Neural cell (in vitro differentiated cells): ENCODE results near the gene TMPRSS11A. TPM values are rescaled to one million over a fixed set of nuclear protein-coding genes. Genes with fewer than 3 reads are reported as not detected.

Experiments
- H2AFZ ChIP-seq: fragments of 200-600, 300-800 bp; sonication (generic), shearing (Covaris generic); 2 replicates; pipeline ENCODE4 v1.6.0; 2014; ENCODE audit warnings: low read depth, mild to moderate bottlenecking, antibody characterized with exemption, low read length, moderate library complexity
- H3F3A ChIP-seq: fragments of 200-600 bp; shearing (Covaris generic); 2 replicates; pipeline ENCODE4 v1.6.1; 2016; ENCODE audit warnings: mild to moderate bottlenecking, moderate library complexity, mixed read lengths, antibody characterized with exemption, low read length; ENCODE audit not compliant: insufficient read depth, poor library complexity, severe bottlenecking
- H3K27ac ChIP-seq: fragments of 200-600, 300-800 bp; sonication (generic), shearing (Covaris generic); 2 replicates; pipeline ENCODE4 v1.5.1; 2014; ENCODE audit warnings: mild to moderate bottlenecking, low read length, moderate library complexity
- H3K27me3 ChIP-seq: fragments of 300-800, 200-600 bp; sonication (generic), shearing (Covaris generic); 2 replicates; pipeline ENCODE4 v1.6.0; 2014; ENCODE audit warnings: mild to moderate bottlenecking, low read depth, low read length, moderate library complexity; ENCODE audit not compliant: insufficient read depth
- H3K36me3 ChIP-seq: fragments of 300-800, 200-600 bp; sonication (generic), shearing (Covaris generic); 2 replicates; pipeline ENCODE4 v1.5.1; 2014; ENCODE audit warnings: mild to moderate bottlenecking, antibody characterized with exemption, low read length, moderate library complexity; ENCODE audit not compliant: insufficient read depth
- H3K4me2 ChIP-seq: fragments of 300-800, 200-600 bp; sonication (generic), shearing (Covaris generic); 2 replicates; pipeline ENCODE4 v1.6.0; 2014; ENCODE audit warnings: mild to moderate bottlenecking, low read length
- H3K4me3 ChIP-seq: fragments of 300-800, 200-600 bp; sonication (generic), shearing (Covaris generic); 2 replicates; pipeline ENCODE4 v1.5.1; 2014; ENCODE audit warnings: mild to moderate bottlenecking, low read length, moderate library complexity
- H3K79me2 ChIP-seq: fragments of 200-600 bp; shearing (Covaris generic); replicated peaks from 2 replicates; pipeline ENCODE4 v1.6.0; 2014; ENCODE audit warnings: mild to moderate bottlenecking, low read length, moderate library complexity; ENCODE audit not compliant: insufficient read depth
- H3K9ac ChIP-seq: fragments of 300-800, 200-600 bp; sonication (generic), shearing (Covaris generic); 2 replicates; pipeline ENCODE4 v1.6.1; 2016; ENCODE audit warnings: mild to moderate bottlenecking, low read length, mixed read lengths
- H3K9me2 ChIP-seq: fragments of 200-600 bp; shearing (Covaris generic); 2 replicates; pipeline ENCODE4 v1.6.1; 2016; ENCODE audit warnings: mild to moderate bottlenecking, low read length, mixed read lengths; ENCODE audit not compliant: insufficient read depth
- H3K9me3 ChIP-seq: fragments of 200-600, 300-800 bp; sonication (generic), shearing (Covaris generic); 2 replicates; pipeline ENCODE4 v1.6.1; 2016; ENCODE audit warnings: mild to moderate bottlenecking, mixed run types, low read length, moderate library complexity, mixed read lengths
- H4K20me1 ChIP-seq: fragments of 200-600 bp; shearing (Covaris generic); 2 replicates; pipeline ENCODE4 v1.6.1; 2016; ENCODE audit warnings: mild to moderate bottlenecking, mixed run types; ENCODE audit not compliant: insufficient read depth
- CTCF ChIP-seq: fragments of 450-650 bp; IDR thresholded peaks from 2 replicates; pipeline ENCODE4 v1.5.1; 2014; ENCODE audit warnings: antibody characterized with exemption, mild to moderate bottlenecking, moderate library complexity; ENCODE audit not compliant: poor library complexity, severe bottlenecking
- EP300 ChIP-seq: fragments of 450-650 bp; conservative IDR thresholded peaks from 2 replicates; pipeline ENCODE4 v1.6.1; 2014; ENCODE audit warnings: antibody characterized with exemption, mild to moderate bottlenecking, moderate library complexity; ENCODE audit not compliant: poor library complexity, severe bottlenecking
- EZH2 ChIP-seq: fragments of 200-600, 300-800 bp; shearing (Covaris generic), sonication (generic); IDR thresholded peaks from 2 replicates; pipeline ENCODE4 v1.6.1; 2014; ENCODE audit warnings: antibody characterized with exemption, low read length, borderline replicate concordance, mild to moderate bottlenecking; ENCODE audit not compliant: insufficient read depth, poor library complexity, severe bottlenecking
- MXI1 ChIP-seq: fragments of 450-650 bp; conservative IDR thresholded peaks from 2 replicates; pipeline ENCODE4 v1.6.1; 2014; ENCODE audit warnings: antibody characterized with exemption, mild to moderate bottlenecking; ENCODE audit not compliant: poor library complexity, severe bottlenecking
- POLR2AphosphoS5 ChIP-seq: IDR thresholded peaks from 2 replicates; pipeline ENCODE4 v1.6.1; 2012
- RAD21 ChIP-seq: fragments of 450-650 bp; conservative IDR thresholded peaks from 2 replicates; pipeline ENCODE4 v1.6.1; 2014; ENCODE audit warnings: antibody characterized with exemption, mild to moderate bottlenecking, moderate library complexity
- SMC3 ChIP-seq: fragments of 450-650 bp; conservative IDR thresholded peaks from 2 replicates; pipeline ENCODE4 v1.6.1; 2014; ENCODE audit warnings: antibody characterized with exemption, mild to moderate bottlenecking, moderate library complexity; ENCODE audit not compliant: poor library complexity
- TAF1 ChIP-seq: IDR thresholded peaks from 2 replicates; pipeline ENCODE4 v1.6.1; 2012; ENCODE audit warnings: low read depth
- polyA plus RNA-seq: library from polyadenylated mRNA; depleted of rRNA; stranded (reverse); fragments of >200 nt; gene quantifications from 2 replicates; pipeline ENCODE4 v1.2.3, GENCODE V29; 2014
- TF ChIP-seq, protein P1 (sequence below): IDR thresholded peaks from 2 replicates; pipeline ENCODE4 v1.6.1; 2012; ENCODE audit warnings: borderline replicate concordance

Gene TMPRSS11A
- polyA plus RNA-seq, 1 donor from 2014 or later: not detected

DNA sequence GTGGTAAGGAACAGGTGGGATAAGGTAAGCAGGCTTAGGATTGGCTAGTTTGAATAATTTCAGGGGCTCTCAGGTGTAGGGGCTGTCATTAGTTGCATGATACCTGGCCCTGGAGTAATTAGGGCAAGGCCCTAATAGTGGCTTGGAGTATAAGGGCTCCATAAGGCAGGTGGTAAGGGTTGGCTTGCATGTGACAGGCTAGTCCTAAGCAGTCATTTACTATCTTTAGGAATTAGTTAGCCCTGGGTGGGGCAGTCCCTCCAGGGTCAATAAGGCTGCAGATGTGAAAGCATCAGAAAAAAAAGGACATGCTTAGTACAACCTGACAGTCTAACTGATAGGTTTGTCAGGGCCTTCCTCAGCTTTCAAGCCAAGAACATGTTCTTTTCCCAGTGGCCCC is 71.6 kb downstream of the TMPRSS11A start:
- no peaks in the 10 kb centered on the region for H4K20me1 ChIP-seq
- no peak overlapping the region for H2AFZ ChIP-seq
- no peak overlapping the region for H3K9ac ChIP-seq
- H3K36me3 ChIP-seq: no peaks in the 10 kb centered on the region
- H3K9me3 ChIP-seq: no peaks in the 10 kb centered on the region
- H3K27ac ChIP-seq: no peak overlapping the region
- H3K4me3 ChIP-seq: no peak overlapping the region
- H3K9me2 ChIP-seq: no peaks in the 10 kb centered on the region
- H3F3A ChIP-seq: no peaks in the 10 kb centered on the region
- H3K79me2 ChIP-seq: no peaks in the 10 kb centered on the region
- no peaks in the 10 kb centered on the region for H3K27me3 ChIP-seq
- TF ChIP-seq MXI1: no peak
- TF ChIP-seq TAF1: no peak
- no peak for TF ChIP-seq EZH2
- TF ChIP-seq RAD21: no peak
- no peak for TF ChIP-seq POLR2AphosphoS5
- TF ChIP-seq, protein P1, sequence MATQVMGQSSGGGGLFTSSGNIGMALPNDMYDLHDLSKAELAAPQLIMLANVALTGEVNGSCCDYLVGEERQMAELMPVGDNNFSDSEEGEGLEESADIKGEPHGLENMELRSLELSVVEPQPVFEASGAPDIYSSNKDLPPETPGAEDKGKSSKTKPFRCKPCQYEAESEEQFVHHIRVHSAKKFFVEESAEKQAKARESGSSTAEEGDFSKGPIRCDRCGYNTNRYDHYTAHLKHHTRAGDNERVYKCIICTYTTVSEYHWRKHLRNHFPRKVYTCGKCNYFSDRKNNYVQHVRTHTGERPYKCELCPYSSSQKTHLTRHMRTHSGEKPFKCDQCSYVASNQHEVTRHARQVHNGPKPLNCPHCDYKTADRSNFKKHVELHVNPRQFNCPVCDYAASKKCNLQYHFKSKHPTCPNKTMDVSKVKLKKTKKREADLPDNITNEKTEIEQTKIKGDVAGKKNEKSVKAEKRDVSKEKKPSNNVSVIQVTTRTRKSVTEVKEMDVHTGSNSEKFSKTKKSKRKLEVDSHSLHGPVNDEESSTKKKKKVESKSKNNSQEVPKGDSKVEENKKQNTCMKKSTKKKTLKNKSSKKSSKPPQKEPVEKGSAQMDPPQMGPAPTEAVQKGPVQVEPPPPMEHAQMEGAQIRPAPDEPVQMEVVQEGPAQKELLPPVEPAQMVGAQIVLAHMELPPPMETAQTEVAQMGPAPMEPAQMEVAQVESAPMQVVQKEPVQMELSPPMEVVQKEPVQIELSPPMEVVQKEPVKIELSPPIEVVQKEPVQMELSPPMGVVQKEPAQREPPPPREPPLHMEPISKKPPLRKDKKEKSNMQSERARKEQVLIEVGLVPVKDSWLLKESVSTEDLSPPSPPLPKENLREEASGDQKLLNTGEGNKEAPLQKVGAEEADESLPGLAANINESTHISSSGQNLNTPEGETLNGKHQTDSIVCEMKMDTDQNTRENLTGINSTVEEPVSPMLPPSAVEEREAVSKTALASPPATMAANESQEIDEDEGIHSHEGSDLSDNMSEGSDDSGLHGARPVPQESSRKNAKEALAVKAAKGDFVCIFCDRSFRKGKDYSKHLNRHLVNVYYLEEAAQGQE: no peak
- no peak for TF ChIP-seq EP300
- TF ChIP-seq SMC3: no peak
- TF ChIP-seq CTCF: no peak
- H3K4me2 ChIP-seq: no peak overlapping the region

DNA sequence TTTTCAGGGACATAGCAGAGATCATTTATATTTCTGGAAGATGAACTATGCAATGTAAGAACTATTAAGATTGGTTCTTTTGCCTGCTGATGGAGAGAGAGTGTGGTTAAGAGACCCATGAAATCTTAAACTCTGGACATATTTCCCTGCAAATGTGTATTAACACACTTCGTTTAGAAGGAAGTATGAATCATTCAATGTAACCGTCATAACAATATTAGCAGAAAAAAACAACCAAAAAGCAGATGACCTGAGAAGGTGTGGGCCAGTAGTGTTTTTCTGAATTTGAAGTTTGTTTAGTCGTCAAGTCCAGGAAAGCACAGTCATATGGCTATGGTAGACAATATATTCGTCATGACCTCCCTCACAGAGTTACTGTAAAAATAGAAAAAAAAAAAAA is 77.0 kb downstream of the TMPRSS11A start:
- H4K20me1 ChIP-seq: no peaks in the 10 kb centered on the region
- no peak overlapping the region for H3K27ac ChIP-seq
- H2AFZ ChIP-seq: no peak overlapping the region
- no peaks in the 10 kb centered on the region for H3K9me3 ChIP-seq
- H3K4me3 ChIP-seq: no peak overlapping the region
- no peaks in the 10 kb centered on the region for H3K79me2 ChIP-seq
- no peaks in the 10 kb centered on the region for H3K9me2 ChIP-seq
- TF ChIP-seq RAD21 (no peak), MXI1 (no peak), EP300 (no peak), TAF1 (no peak), EZH2 (no peak), CTCF (no peak), POLR2AphosphoS5 (no peak), SMC3 (no peak)
- TF ChIP-seq, protein P1: no peak
- no peak overlapping the region for H3K4me2 ChIP-seq
- no peaks in the 10 kb centered on the region for H3F3A ChIP-seq
- H3K9ac ChIP-seq: no peak overlapping the region
- H3K36me3 ChIP-seq: no peaks in the 10 kb centered on the region
- no peaks in the 10 kb centered on the region for H3K27me3 ChIP-seq
